Ureter (tissue), 1 donor: ENCODE data around the gene RAB40C. TPM values are rescaled to one million over a fixed set of nuclear protein-coding genes. Genes with fewer than 3 reads are reported as not detected.

Source experiments
- total RNA-seq: library from RNA; stranded (reverse); gene quantifications from one replicate; pipeline ENCODE4 v1.2.4, GENCODE V29; 2023
- donor health status: DM: yes; HTN: yes; CAD: no.

The RAB40C gene
- total RNA-seq, 1 donor from 2014 or later, result 39.2 TPM

Other genes with a start within 250 kb of the RAB40C start
- 20.1 TPM for gene AXIN1, start 237.3 kb upstream of the RAB40C start, total RNA-seq
- gene MRPL28, start 219.5 kb upstream of the RAB40C start, total RNA-seq, result 56.6 TPM
- 37.6 TPM for gene PGAP6, start 208.1 kb upstream of the RAB40C start, total RNA-seq
- gene NME4, start 192.9 kb upstream of the RAB40C start, total RNA-seq, result 121 TPM
- 17.5 TPM for gene DECR2, start 188.2 kb upstream of the RAB40C start, total RNA-seq
- gene RAB11FIP3, start 164.4 kb upstream of the RAB40C start, total RNA-seq, result 42.0 TPM
- gene CAPN15, start 62.4 kb upstream of the RAB40C start, total RNA-seq, result 60.1 TPM
- gene PRR35, start 29.7 kb upstream of the RAB40C start, total RNA-seq, result not detected
- gene NHLRC4, start 23.1 kb upstream of the RAB40C start, total RNA-seq, result 0.36 TPM
- 65.7 TPM for gene PIGQ, start 20.1 kb upstream of the RAB40C start, total RNA-seq
- gene WFIKKN1, start 40.9 kb downstream of the RAB40C start, total RNA-seq, result 0.65 TPM
- gene METTL26, start 46.2 kb downstream of the RAB40C start, total RNA-seq, result 48.3 TPM
- gene MCRIP2, start 51.8 kb downstream of the RAB40C start, total RNA-seq, result 40.4 TPM
- 53.3 TPM for gene WDR90, start 59.3 kb downstream of the RAB40C start, total RNA-seq
- gene RHOT2, start 78.1 kb downstream of the RAB40C start, total RNA-seq, result 129 TPM
- 2.3 TPM for gene RHBDL1, start 85.6 kb downstream of the RAB40C start, total RNA-seq
- gene STUB1, start 90.3 kb downstream of the RAB40C start, total RNA-seq, result 118 TPM
- gene JMJD8, start 94.3 kb downstream of the RAB40C start, total RNA-seq, result 63.4 TPM
- gene WDR24, start 100.3 kb downstream of the RAB40C start, total RNA-seq, result 10.4 TPM
- 1.3 TPM for gene FBXL16, start 115.7 kb downstream of the RAB40C start, total RNA-seq
- 20.8 TPM for gene METRN, start 125.1 kb downstream of the RAB40C start, total RNA-seq
- gene ANTKMT, start 131.1 kb downstream of the RAB40C start, total RNA-seq, result 43.2 TPM
- gene CCDC78, start 136.4 kb downstream of the RAB40C start, total RNA-seq, result 5.3 TPM
- 7.9 TPM for gene HAGHL, start 137.0 kb downstream of the RAB40C start, total RNA-seq
- 38.9 TPM for gene CIAO3, start 150.9 kb downstream of the RAB40C start, total RNA-seq
- 1.4 TPM for gene MSLN, start 170.7 kb downstream of the RAB40C start, total RNA-seq
- gene RPUSD1, start 198.3 kb downstream of the RAB40C start, total RNA-seq, result 18.7 TPM
- gene CHTF18, start 198.6 kb downstream of the RAB40C start, total RNA-seq, result 13.3 TPM
- gene GNG13, start 210.7 kb downstream of the RAB40C start, total RNA-seq, result 0.52 TPM